GM08714 (cell line): Measurements from ENCODE around the gene SLC35F4.

ENCODE experiments used
- H3K4me3 ChIP-seq: fragments of 200-500 bp; sonication (Bioruptor generic); 2 replicates; pipeline ENCODE4 v1.5.1; 2014; ENCODE audit warnings: mild to moderate bottlenecking, low read length, inconsistent platforms
- ZNF274 ChIP-seq: IDR thresholded peaks from 2 replicates; pipeline ENCODE4 v1.6.1; 2012; ENCODE audit warnings: mild to moderate bottlenecking, low read depth, low read length

Gene SLC35F4

GRCh38 chr14:57834001-57834598, 31.8 kb downstream of the SLC35F4 start:
- no peak for TF ChIP-seq ZNF274
- H3K4me3 ChIP-seq = no peak overlapping the region

DNA sequence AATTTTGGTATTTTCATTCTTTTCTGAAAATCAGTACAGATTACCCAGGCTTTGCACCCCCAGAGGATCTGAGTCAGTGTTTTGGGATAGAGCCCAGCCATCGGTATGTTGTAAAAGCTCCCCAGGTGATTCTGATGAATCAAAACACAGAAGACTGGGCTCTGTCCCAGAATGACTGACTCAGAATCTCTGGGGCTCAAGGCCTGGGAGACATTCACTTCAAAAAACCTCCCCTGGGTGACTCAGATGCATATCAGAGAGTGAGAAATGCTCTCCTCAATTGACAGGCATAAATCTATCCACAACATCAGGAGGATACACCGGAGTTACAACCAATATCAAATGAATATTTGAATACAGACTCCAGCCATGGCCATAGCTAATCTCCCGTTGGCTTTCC, 32.6 kb downstream of the SLC35F4 start:
- no peak overlapping the region for H3K4me3 ChIP-seq
- TF ChIP-seq ZNF274 = no peak

- no peak overlapping the region for H3K4me3 ChIP-seq
- no peak for TF ChIP-seq ZNF274
Measured at GRCh38 chr14:57831981-57832380, 33.9 kb downstream of the SLC35F4 start.

DNA sequence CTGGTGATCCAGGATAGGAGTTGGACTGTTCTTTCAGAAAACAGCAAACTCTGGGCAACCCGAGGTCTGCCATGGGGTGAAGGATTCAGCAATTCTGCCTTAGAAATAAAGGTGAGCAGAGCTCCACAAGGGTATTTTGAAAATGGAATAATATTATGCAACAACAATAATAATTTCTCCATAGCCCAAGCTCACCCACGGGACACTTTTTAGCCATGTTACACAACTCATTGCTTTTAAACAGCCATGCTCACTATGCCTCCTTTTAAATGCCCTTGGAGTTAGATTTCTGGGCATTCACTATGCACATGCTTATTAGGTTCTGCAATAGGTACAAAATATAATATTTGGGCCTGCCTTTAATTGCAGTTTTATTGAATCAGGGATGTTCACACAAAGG, 37.2 kb downstream of the SLC35F4 start:
- no peak for TF ChIP-seq ZNF274
- H3K4me3 ChIP-seq = no peak overlapping the region

DNA sequence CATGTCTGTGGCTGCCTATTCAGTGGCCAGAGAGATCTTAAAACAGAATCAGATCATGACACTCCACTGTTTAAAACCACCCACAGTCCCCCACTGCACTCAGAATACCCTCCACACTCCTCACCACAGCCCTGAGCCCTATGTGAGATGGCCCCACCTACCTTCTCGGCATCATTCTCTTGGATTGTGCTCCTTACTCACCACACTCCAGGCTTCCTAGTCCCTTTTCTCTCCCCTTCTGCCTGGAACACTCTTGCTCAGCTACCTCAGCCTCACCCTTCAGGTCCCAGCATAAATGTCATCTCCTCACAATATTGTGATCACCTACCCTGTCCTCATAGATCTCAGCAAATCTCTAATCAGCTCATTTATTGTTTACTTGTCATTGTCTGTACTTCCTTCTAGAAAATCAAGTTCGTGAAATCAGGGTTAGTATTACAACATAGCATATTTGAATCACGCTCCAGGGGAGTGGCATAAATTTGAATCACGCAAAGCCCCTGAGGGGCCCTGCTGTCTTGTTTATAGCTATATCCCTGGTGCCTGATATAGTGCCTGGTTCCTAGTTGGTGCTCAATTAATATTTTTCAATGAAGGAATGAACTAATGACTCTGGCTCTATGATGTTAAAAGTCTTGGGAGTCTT, 42.8 kb downstream of the SLC35F4 start:
- TF ChIP-seq ZNF274 = no peak
- no peak overlapping the region for H3K4me3 ChIP-seq

DNA sequence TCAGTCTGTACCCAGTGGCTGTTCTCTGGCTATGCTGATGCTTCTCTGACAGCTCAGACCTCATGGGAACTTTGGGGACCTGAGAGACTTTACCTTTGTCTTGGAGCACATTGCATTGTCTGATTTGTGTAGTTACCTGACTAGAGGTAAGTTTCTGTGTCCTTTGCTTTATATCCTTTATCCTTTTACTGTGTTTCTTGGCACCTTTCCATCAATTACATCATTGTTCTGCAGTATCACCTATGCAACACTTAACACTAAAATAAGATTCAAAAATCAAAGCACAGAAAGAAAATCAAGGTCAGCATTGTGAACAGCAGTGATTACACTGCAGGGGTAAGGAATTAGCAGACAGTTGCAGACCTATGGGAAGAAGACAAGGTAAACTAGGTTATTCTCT, 43.8 kb downstream of the SLC35F4 start:
- H3K4me3 ChIP-seq = no peak overlapping the region
- TF ChIP-seq ZNF274 = no peak

DNA sequence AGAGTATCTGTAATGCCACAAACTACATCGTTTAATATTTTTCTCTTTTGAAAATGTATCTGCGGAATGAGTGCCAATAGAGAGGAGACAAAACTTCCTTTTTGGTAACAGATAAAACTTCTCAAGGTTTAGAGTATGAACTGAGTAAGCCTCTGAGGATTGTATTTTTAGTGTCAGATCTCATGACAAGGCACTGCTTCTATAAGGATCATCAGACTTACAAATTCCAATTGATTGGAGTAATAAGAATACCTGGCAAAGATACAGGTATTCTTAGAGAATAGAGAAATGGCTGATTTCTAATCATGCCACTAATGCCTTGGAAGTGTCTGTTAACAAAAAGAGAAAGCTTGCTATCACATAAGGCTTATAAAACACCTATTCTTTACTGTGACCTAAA, 45.3 kb downstream of the SLC35F4 start:
- H3K4me3 ChIP-seq = no peak overlapping the region
- no peak for TF ChIP-seq ZNF274

- H3K4me3 ChIP-seq = no peak overlapping the region
- no peak for TF ChIP-seq ZNF274
Measured at GRCh38 chr14:57818511-57818910, 47.4 kb downstream of the SLC35F4 start.

DNA sequence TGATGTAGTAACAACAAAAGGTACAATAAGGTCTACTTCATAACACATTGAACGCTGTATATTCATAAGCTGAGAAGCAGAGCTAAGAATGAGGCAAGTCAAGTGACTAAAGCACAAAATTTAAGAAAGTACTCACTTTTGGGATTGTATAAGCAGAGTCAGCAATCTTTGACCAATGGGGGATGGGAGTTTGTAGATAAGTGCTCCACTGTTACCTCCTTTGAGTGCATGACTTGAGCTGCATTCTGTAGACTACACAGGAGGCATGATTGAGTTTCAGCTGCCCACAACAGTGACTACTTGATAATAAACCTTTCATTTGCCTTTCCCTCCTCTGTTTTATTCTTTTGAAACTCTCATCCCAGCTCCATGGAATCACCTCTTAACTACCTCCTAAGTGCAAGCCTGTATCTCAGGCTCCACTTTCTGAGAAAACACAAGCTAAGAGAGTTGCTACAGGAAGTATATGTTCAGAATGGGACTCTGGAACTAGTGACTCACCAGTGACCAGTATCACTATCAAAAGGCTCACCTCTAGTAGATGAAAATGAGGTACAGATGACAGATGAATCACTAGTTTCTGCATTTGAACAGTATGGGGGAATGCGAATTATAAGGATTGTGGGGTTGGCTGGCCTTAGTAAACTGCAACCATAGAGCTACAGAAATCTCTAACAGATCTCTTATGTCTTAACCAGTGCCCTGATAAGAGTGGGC, 49.2 kb downstream of the SLC35F4 start:
- no peak overlapping the region for H3K4me3 ChIP-seq
- TF ChIP-seq ZNF274 = no peak

GRCh38 chr14:57814726-57815125, 51.2 kb downstream of the SLC35F4 start:
- no peak overlapping the region for H3K4me3 ChIP-seq
- TF ChIP-seq ZNF274 = no peak

GRCh38 chr14:57812741-57813140, 53.2 kb downstream of the SLC35F4 start:
- no peak overlapping the region for H3K4me3 ChIP-seq
- no peak for TF ChIP-seq ZNF274

DNA sequence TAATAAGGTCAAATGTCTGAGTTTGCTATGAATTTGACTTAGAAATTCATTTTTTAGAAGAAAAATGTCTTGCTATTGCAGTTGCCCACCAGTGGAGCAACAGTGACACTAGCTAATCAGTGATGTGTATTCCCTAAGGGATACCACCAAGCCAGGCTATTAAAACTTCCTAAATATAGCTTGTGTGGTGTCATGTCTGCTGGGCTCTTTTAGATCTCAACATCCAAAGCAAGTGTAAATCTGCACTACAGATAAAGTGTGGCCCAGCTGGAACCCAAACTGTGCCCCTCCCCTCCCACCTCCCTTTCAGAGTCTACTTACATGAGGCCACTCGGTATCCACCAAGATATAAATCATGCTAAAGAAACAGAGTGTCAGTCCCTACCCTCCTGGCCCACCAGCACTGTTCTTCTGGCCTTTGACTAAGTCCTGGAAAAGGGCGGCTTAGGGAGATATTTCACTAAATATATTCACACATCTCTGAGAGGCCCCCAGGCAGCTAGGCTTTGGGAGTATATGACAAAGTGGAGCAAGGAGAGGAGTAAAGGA, 53.8 kb downstream of the SLC35F4 start:
- no peak overlapping the region for H3K4me3 ChIP-seq
- TF ChIP-seq ZNF274 = no peak

GRCh38 chr14:57809808-57810207, 56.1 kb downstream of the SLC35F4 start:
- no peak for TF ChIP-seq ZNF274

DNA sequence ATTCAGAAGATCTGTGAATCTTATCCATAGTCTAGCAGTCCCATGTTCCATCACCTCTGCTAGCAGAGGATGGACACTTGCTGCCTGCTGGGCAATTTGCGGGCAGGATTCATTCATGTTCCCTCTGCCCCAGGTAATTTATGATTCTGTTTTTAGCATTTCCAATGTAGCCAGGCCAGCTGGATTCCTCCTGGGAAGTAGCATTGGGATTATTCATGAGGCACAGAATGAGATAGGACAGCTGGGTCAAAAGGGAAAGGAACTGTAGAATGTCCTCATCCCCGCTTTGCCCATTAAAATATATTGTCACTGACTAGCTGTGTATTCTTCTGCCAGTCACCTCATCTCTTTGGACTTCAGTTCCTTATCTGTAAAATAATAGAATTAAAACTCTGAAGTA, 68.7 kb downstream of the SLC35F4 start:
- TF ChIP-seq ZNF274 = no peak

More at GRCh38 chr14:57809808-57810207, 56.1 kb downstream of the SLC35F4 start:
- no peak overlapping the region for H3K4me3 ChIP-seq

GRCh38 chr14:57796556-57796955, 69.3 kb downstream of the SLC35F4 start:
- TF ChIP-seq ZNF274 = no peak
- H3K4me3 ChIP-seq = no peak overlapping the region

More for the DNA sequence above, 68.7 kb downstream of the SLC35F4 start:
- H3K4me3 ChIP-seq = no peak overlapping the region
